Adrenal gland (tissue), 12 donors: ENCODE measurements around the gene UBE2E2. TPM values are rescaled to one million over a fixed set of nuclear protein-coding genes. Genes with fewer than 3 reads are reported as not detected.

ENCODE experiments used
- DNase-seq, 7 donors: peaks; one replicate each; pipeline ENCODE4 v3.0.0-alpha.2; 2019 to 2020
- H3K27ac ChIP-seq, 5 donors: fragments of 200-600 bp; sonication (generic) in 4 of 5; 1 replicate in 3 of 5; 2 replicates in 2 of 5; pipeline versions ENCODE4 v1.5.1 to v1.8.0; 2016 to 2020; ENCODE audit warnings: mild to moderate bottlenecking in 1 of 5
- H3K27me3 ChIP-seq: fragments of 200-600 bp; 2 replicates; pipeline ENCODE4 v1.8.0; 2021
- H3K36me3 ChIP-seq, 2 donors: fragments of 200-600 bp; replicated peaks in 1 of 2; 1 replicate in 1 of 2; 2 replicates in 1 of 2; pipeline versions ENCODE4 v1.5.1 to v1.8.0; 2018 to 2022
- H3K4me1 ChIP-seq, 2 donors: fragments of 200-600 bp; replicated peaks in 1 of 2; 1 replicate in 1 of 2; 2 replicates in 1 of 2; pipeline versions ENCODE4 v1.5.1 to v1.8.0; 2018 to 2021
- H3K4me3 ChIP-seq, 4 donors: fragments of 200-600 bp; sonication (generic) in 3 of 4; one replicate each; pipeline ENCODE4 v1.5.1; 2016 to 2018
- H3K9me3 ChIP-seq, 3 donors: fragments of 200-600 bp; sonication (generic) in 1 of 3; replicated peaks in 1 of 3; 1 replicate in 2 of 3; 2 replicates in 1 of 3; pipeline versions ENCODE4 v1.5.1 to v1.8.0; 2016 to 2021
- CTCF ChIP-seq, 6 experiments: fragments of 450-650 bp in 4 of 6; fragments of 200-600 bp in 2 of 6; sonication (generic) in 1 of 6; IDR thresholded peaks; 1 replicate in 5 of 6; 2 replicates in 1 of 6; pipeline versions ENCODE4 v1.5.1 to v1.8.0; 2016 to 2021; ENCODE audit warnings: antibody characterized with exemption in 6 of 6, mild to moderate bottlenecking in 2 of 6, moderate library complexity in 1 of 6
- POLR2A ChIP-seq, 2 donors: fragments of 450-650 bp; IDR thresholded peaks; one replicate each; pipeline ENCODE4 v1.6.1; 2017; ENCODE audit warnings: antibody characterized with exemption in 2 of 2, mild to moderate bottlenecking in 2 of 2, moderate library complexity in 1 of 2
- WGBS, 4 donors: extraction: QIAGEN DNeasy Blood & Tissue Kit in 2 of 4; methylation state at CpG; one replicate each; pipeline versions ENCODE4 v1.1.5 to v1.1.7; 2013 to 2017; 5-methylcytosine and 5-hydroxymethylcytosine counted together
- intact Hi-C, 2 donors: fragments of 100-400 bp; cut with DNase I; formaldehyde crosslinking; loops; one replicate each; pipeline versions ENCODE4 v1.14.1 to v1.15.0; 2022 to 2023
- polyA plus RNA-seq, 3 donors: library from polyadenylated mRNA; stranded (reverse); fragments of 200-250 nt in 2 of 3; fragments of 350-450 nt in 1 of 3; fragmentation: Illumina TruSeq in 1 of 3; extraction: RNeasy Lipid Tissue Mini Kit (QIAGEN cat#74804) in 1 of 3; gene quantifications; one replicate each; pipeline ENCODE4 v1.2.3, GENCODE V29; 2013 to 2014
- total RNA-seq, 9 donors: library from RNA; depleted of rRNA in 4 of 9; stranded (reverse); fragments of >200 nt in 4 of 9; fragments of 120-200 nt in 1 of 9; fragmentation: NEBNext Ultra II Directional in 1 of 9; extraction: Animal tissue kit (Norgen Biotek cat#: 25700) in 1 of 9; gene quantifications; one replicate each; pipeline versions ENCODE4 v1.1.0 to v1.2.4, GENCODE V29; 2013 to 2023
- donor health status: healthy with polysubstance abuse.
- donor health status: Bipolar disorder and iron deficiency.
- donor health status: DM: yes; HTN: yes; CAD: no.
- donor health status: DM: no; HTN: no; CAD: no.
- donor health status: DM: no; HTN: no; CAD: no.
- donor health status: DM: yes; HTN: yes; CAD: no.

UBE2E2 gene
- total and polyA plus RNA-seq, 12 donors, result 9.3 to 29.6 (median 20.7) TPM

- no peaks in the 10 kb centered on the region for H3K36me3 ChIP-seq
- no peak overlapping the region for H3K27ac ChIP-seq
- TF ChIP-seq POLR2A (IDR thresholded peaks at IDR 0.05) (no peak), CTCF (IDR thresholded peaks at IDR 0.05) (no peak)
- 67 to 73% (median 71%) methylated on average over 4 of the region's 4 CpGs for WGBS, 4 donors
- DNase-seq, result no peak
- H3K27me3 ChIP-seq, result no peaks in the 10 kb centered on the region
- no peaks in the 10 kb centered on the region for H3K4me1 ChIP-seq
- H3K9me3 ChIP-seq, result no peaks in the 10 kb centered on the region
- H3K4me3 ChIP-seq, result no peak overlapping the region
- intact Hi-C loops, result no loop called here
These were observed 36.3 kb downstream of the UBE2E2 start for GRCh38 chr3:23239211-23240068.

- Histone ChIP-seq H3K4me3 (no peak overlapping the region), H3K27ac (no peak overlapping the region), H3K9me3 (no peaks in the 10 kb centered on the region), H3K4me1 (no peaks in the 10 kb centered on the region), H3K27me3 (no peaks in the 10 kb centered on the region), H3K36me3 (no peaks in the 10 kb centered on the region)
- DNase-seq, result no peak
- 82 to 93% (median 87%) methylated on average over 3 of the region's 3 CpGs for WGBS, 4 donors
- TF ChIP-seq CTCF (IDR thresholded peaks at IDR 0.05) (no peak), POLR2A (IDR thresholded peaks at IDR 0.05) (no peak)
- intact Hi-C loops, result no loop called here
These were observed 37.2 kb downstream of the UBE2E2 start for GRCh38 chr3:23240171-23240785.

- WGBS, 4 donors, result 93 to 96% (median 95%) methylated on average over 5 of the region's 5 CpGs
- no peaks in the 10 kb centered on the region for H3K36me3 ChIP-seq
- H3K4me3 ChIP-seq, result no peak overlapping the region
- H3K4me1 ChIP-seq, result no peaks in the 10 kb centered on the region
- no peak for DNase-seq
- H3K27me3 ChIP-seq, result no peaks in the 10 kb centered on the region
- TF ChIP-seq POLR2A (IDR thresholded peaks at IDR 0.05) (no peak), CTCF (IDR thresholded peaks at IDR 0.05) (no peak)
- H3K27ac ChIP-seq, result no peak overlapping the region
- no peaks in the 10 kb centered on the region for H3K9me3 ChIP-seq
- intact Hi-C loops, result no loop called here
These were observed 38.1 kb downstream of the UBE2E2 start for GRCh38 chr3:23241256-23241655.

- no peak for DNase-seq
- no peak for TF ChIP-seq POLR2A (IDR thresholded peaks at IDR 0.05)
- no peak for TF ChIP-seq CTCF (IDR thresholded peaks at IDR 0.05)
- Histone ChIP-seq H3K27me3 (no peaks in the 10 kb centered on the region), H3K36me3 (no peaks in the 10 kb centered on the region), H3K9me3 (no peaks in the 10 kb centered on the region), H3K4me1 (no peaks in the 10 kb centered on the region), H3K4me3 (no peak overlapping the region), H3K27ac (no peak overlapping the region)
- intact Hi-C loops, result no loop called here
- WGBS, 4 donors, result 88 to 95% (median 92%) methylated on average over 2 of the region's 2 CpGs
These were observed 39.0 kb downstream of the UBE2E2 start for GRCh38 chr3:23242106-23242505.
